Measurements from ENCODE around the gene SEPTIN1.

SEPTIN1 gene

GRCh38 chr16:30430428-30430970 lies 48.1 kb upstream of the SEPTIN1 start (continued):
- TF ChIP-seq ZNF121 (tag by site-specific recombination; IDR thresholded peaks at IDR 0.05) (0 out of 2 replicates have a peak, but pooled peaks have one; percentile 14), SP3 (tag by site-specific recombination; IDR thresholded peaks at IDR 0.05) (no peak), KLF1 (tag by site-specific recombination; IDR thresholded peaks at IDR 0.05) (0 out of 2 replicates have a peak, but pooled peaks have one; percentile 8), ZNF510 (tag by site-specific recombination; IDR thresholded peaks at IDR 0.05; ENCODE audit: insufficient replicate concordance) (no peak), ZXDB (tag by site-specific recombination; IDR thresholded peaks at IDR 0.05) (no peak; the same call in 1 of the 2 replicates), ZNF16 (tag by site-specific recombination; IDR thresholded peaks at IDR 0.05; ENCODE audit: low read depth) (no peak), PRDM1 (tag by site-specific recombination; IDR thresholded peaks at IDR 0.05) (peak; percentile 2; the same call in 1 of the 2 replicates), PRDM4 (tag by site-specific recombination; IDR thresholded peaks at IDR 0.05) (0 out of 2 replicates have a peak, but pooled peaks have one; percentile 34), ATF2 (tag by site-specific recombination; IDR thresholded peaks at IDR 0.05; ENCODE audit: low read depth) (no peak), ZNF211 (tag by site-specific recombination; IDR thresholded peaks at IDR 0.05; ENCODE audit: low read depth) (no peak), ZNF777 (tag by site-specific recombination; IDR thresholded peaks at IDR 0.05; ENCODE audit: borderline replicate concordance) (no peak; the same call in 1 of the 2 replicates), ZNF561 (tag by site-specific recombination; IDR thresholded peaks at IDR 0.05; ENCODE audit: borderline replicate concordance) (0 out of 2 replicates have a peak, but pooled peaks have one; percentile 87), GFI1B (tag by site-specific recombination; IDR thresholded peaks at IDR 0.05) (peak; percentile 77; the same call in 1 of the 2 replicates), YY2 (tag by site-specific recombination; IDR thresholded peaks at IDR 0.05) (0 out of 2 replicates have a peak, but pooled peaks have one; percentile 49), SALL2 (tag by site-specific recombination; IDR thresholded peaks at IDR 0.05; ENCODE audit: borderline replicate concordance) (no peak), GLIS2 (tag by site-specific recombination; IDR thresholded peaks at IDR 0.05) (no peak), ZNF366 (tag by site-specific recombination; conservative IDR thresholded peaks at IDR 0.05) (peak; percentile 24; the same call in 1 of the 2 replicates), ZNF555 (tag by site-specific recombination; conservative IDR thresholded peaks at IDR 0.05) (no peak), ZNF184 (tag by site-specific recombination; IDR thresholded peaks at IDR 0.05) (no peak), ZNF223 (tag by site-specific recombination; IDR thresholded peaks at IDR 0.05) (no peak), ZNF48 (tag by site-specific recombination; IDR thresholded peaks at IDR 0.05) (no peak), ZSCAN23 (tag by site-specific recombination; IDR thresholded peaks at IDR 0.05) (no peak), ZNF580 (tag by site-specific recombination; IDR thresholded peaks at IDR 0.05) (0 out of 2 replicates have a peak, but pooled peaks have one; percentile 77), ZNF133 (tag by site-specific recombination; IDR thresholded peaks at IDR 0.05) (no peak; the same call in 1 of the 2 replicates), ZNF112 (tag by site-specific recombination; IDR thresholded peaks at IDR 0.05) (no peak), ZNF138 (tag by site-specific recombination; IDR thresholded peaks at IDR 0.05; ENCODE audit: borderline replicate concordance) (no peak), ZNF175 (tag by site-specific recombination; IDR thresholded peaks at IDR 0.05) (no peak), OVOL3 (tag by site-specific recombination; IDR thresholded peaks at IDR 0.05) (peak; percentile 61), ZEB2 (tag by site-specific recombination; IDR thresholded peaks at IDR 0.05) (peak; percentile 43; the same call in 1 of the 2 replicates), ZNF660 (tag by site-specific recombination; IDR thresholded peaks at IDR 0.05) (no peak), ZBTB1 (tag by site-specific recombination; IDR thresholded peaks at IDR 0.05) (peak; percentile 70; the same call in 1 of the 2 replicates), TRIM28 (IDR thresholded peaks at IDR 0.05; ENCODE audit: borderline replicate concordance, low read length) (no peak; the same call in 1 of the 2 replicates), ZNF792 (tag by site-specific recombination; IDR thresholded peaks at IDR 0.05) (no peak), ZNF114 (tag by site-specific recombination; IDR thresholded peaks at IDR 0.05) (no peak)

Data from HEK293 (cell line).